ENCODE data around the gene BIRC5.

Gene BIRC5

GRCh38 chr17:78253946-78254672 is 40.1 kb downstream of the BIRC5 start:
- peak overlapping the region; percentile 99 for H3K4me3 ChIP-seq
- DNase-seq (ENCODE audit: low read depth, low spot score): peak; percentile 37
- H3K9me3 ChIP-seq (ENCODE audit: low read depth, low read length): no peaks in the 10 kb centered on the region
- no peak overlapping the region for H3K27ac ChIP-seq
- H3K36me3 ChIP-seq (ENCODE audit: insufficient read depth, low read length): no peaks in the 10 kb centered on the region
- H3K9ac ChIP-seq (ENCODE audit: insufficient read length): peak overlapping the region; percentile 84
- TF ChIP-seq FOXP2 (optimal IDR thresholded peaks at IDR 0.05; ENCODE audit: control extremely low read depth, extremely low read length, insufficient read depth) (no peak), POLR2AphosphoS5 (IDR thresholded peaks at IDR 0.05; ENCODE audit: borderline replicate concordance, low read depth, low read length) (peak; percentile 66)

- no peaks in the 10 kb centered on the region for H3K9me3 ChIP-seq (ENCODE audit: low read depth, low read length)
- DNase-seq (ENCODE audit: low read depth, low spot score): no peak
- TF ChIP-seq EZH2 (IDR thresholded peaks at IDR 0.05): no peak
- TF ChIP-seq FOXP2 (optimal IDR thresholded peaks at IDR 0.05; ENCODE audit: control extremely low read depth, extremely low read length, insufficient read depth): no peak
- TF ChIP-seq POLR2AphosphoS5 (IDR thresholded peaks at IDR 0.05; ENCODE audit: borderline replicate concordance, low read depth, low read length): no peak
- H3K9ac ChIP-seq (ENCODE audit: insufficient read length): no peak overlapping the region
- 0 out of 2 replicates have a peak overlapping the region, but pooled peaks have one; percentile 34 for H3K27ac ChIP-seq
- H3K36me3 ChIP-seq (ENCODE audit: insufficient read depth, low read length): no peaks in the 10 kb centered on the region
- no peak overlapping the region for H3K4me3 ChIP-seq
Observed at GRCh38 chr17:78255029-78255656, 41.1 kb downstream of the BIRC5 start.

GRCh38 chr17:78255953-78256706 is 42.1 kb downstream of the BIRC5 start:
- DNase-seq (ENCODE audit: low read depth, low spot score): no peak
- peak overlapping the region; percentile 34 for H3K27ac ChIP-seq
- TF ChIP-seq FOXP2 (optimal IDR thresholded peaks at IDR 0.05; ENCODE audit: control extremely low read depth, extremely low read length, insufficient read depth) (no peak), EZH2 (IDR thresholded peaks at IDR 0.05) (no peak), POLR2AphosphoS5 (IDR thresholded peaks at IDR 0.05; ENCODE audit: borderline replicate concordance, low read depth, low read length) (no peak)
- no peak overlapping the region for H3K4me3 ChIP-seq
- no peak overlapping the region for H3K9ac ChIP-seq (ENCODE audit: insufficient read length)
- H3K9me3 ChIP-seq (ENCODE audit: low read depth, low read length): no peaks in the 10 kb centered on the region
- H3K36me3 ChIP-seq (ENCODE audit: insufficient read depth, low read length): no peaks in the 10 kb centered on the region

- Histone ChIP-seq H3K36me3 (ENCODE audit: insufficient read depth, low read length) (no peaks in the 10 kb centered on the region), H3K9me3 (ENCODE audit: low read depth, low read length) (no peaks in the 10 kb centered on the region), H3K4me3 (no peak overlapping the region), H3K27ac (peak overlapping the region; percentile 30; the same call in 1 of the 2 replicates), H3K9ac (ENCODE audit: insufficient read length) (no peak overlapping the region)
- no peak for DNase-seq (ENCODE audit: low read depth, low spot score)
- TF ChIP-seq POLR2AphosphoS5 (IDR thresholded peaks at IDR 0.05; ENCODE audit: borderline replicate concordance, low read depth, low read length): no peak
Observed at GRCh38 chr17:78256707-78257591, 42.9 kb downstream of the BIRC5 start.

- no peak for TF ChIP-seq EZH2 (IDR thresholded peaks at IDR 0.05)
- no peak for TF ChIP-seq POLR2AphosphoS5 (IDR thresholded peaks at IDR 0.05; ENCODE audit: borderline replicate concordance, low read depth, low read length)
- TF ChIP-seq FOXP2 (optimal IDR thresholded peaks at IDR 0.05; ENCODE audit: control extremely low read depth, extremely low read length, insufficient read depth): no peak
- Histone ChIP-seq H3K9me3 (ENCODE audit: low read depth, low read length) (no peaks in the 10 kb centered on the region), H3K27ac (peak overlapping the region; percentile 19; the same call in 1 of the 2 replicates), H3K36me3 (ENCODE audit: insufficient read depth, low read length) (no peaks in the 10 kb centered on the region), H3K9ac (ENCODE audit: insufficient read length) (no peak overlapping the region), H3K4me3 (no peak overlapping the region)
- DNase-seq (ENCODE audit: low read depth, low spot score): no peak
Observed at GRCh38 chr17:78257810-78258322, 43.8 kb downstream of the BIRC5 start.

GRCh38 chr17:78258323-78259191 is 44.5 kb downstream of the BIRC5 start:
- TF ChIP-seq EZH2 (IDR thresholded peaks at IDR 0.05): no peak
- Histone ChIP-seq H3K9me3 (ENCODE audit: low read depth, low read length) (no peaks in the 10 kb centered on the region), H3K27ac (peak overlapping the region; percentile 19; the same call in 1 of the 2 replicates), H3K4me3 (peak overlapping the region; percentile 49), H3K9ac (ENCODE audit: insufficient read length) (no peak overlapping the region), H3K36me3 (ENCODE audit: insufficient read depth, low read length) (no peaks in the 10 kb centered on the region)
- DNase-seq (ENCODE audit: low read depth, low spot score): no peak

- TF ChIP-seq FOXP2 (optimal IDR thresholded peaks at IDR 0.05; ENCODE audit: control extremely low read depth, extremely low read length, insufficient read depth) (no peak), EZH2 (IDR thresholded peaks at IDR 0.05) (no peak), POLR2AphosphoS5 (IDR thresholded peaks at IDR 0.05; ENCODE audit: borderline replicate concordance, low read depth, low read length) (no peak)
- no peak overlapping the region for H3K9ac ChIP-seq (ENCODE audit: insufficient read length)
- peak overlapping the region; percentile 49 for H3K4me3 ChIP-seq
- no peak for DNase-seq (ENCODE audit: low read depth, low spot score)
- H3K27ac ChIP-seq: no peak overlapping the region; the same call in 1 of the 2 replicates
- H3K9me3 ChIP-seq (ENCODE audit: low read depth, low read length): no peaks in the 10 kb centered on the region
- no peaks in the 10 kb centered on the region for H3K36me3 ChIP-seq (ENCODE audit: insufficient read depth, low read length)
Observed at GRCh38 chr17:78259192-78259554, 45.1 kb downstream of the BIRC5 start.

Data from SK-N-MC (cell line).